NCI-H226 (cell line): ENCODE measurements around the gene LRRC4C.

Source experiments
- DNase-seq: peaks from one replicate; pipeline ENCODE4 v3.0.0-alpha.2; 2015

Gene LRRC4C

GRCh38 chr11:40328890-40329614 is 1130.4 kb downstream of the LRRC4C start:
- DNase-seq, result peak; percentile 3

- DNase-seq, result no peak
Observed at GRCh38 chr11:40323241-40323640, 1136.2 kb downstream of the LRRC4C start.

GRCh38 chr11:40321537-40321936 is 1137.9 kb downstream of the LRRC4C start:
- DNase-seq, result no peak

- DNase-seq, result no peak
Observed at GRCh38 chr11:40316171-40316570, 1143.3 kb downstream of the LRRC4C start.

- no peak for DNase-seq
Observed at GRCh38 chr11:40315122-40315521, 1144.3 kb downstream of the LRRC4C start.

- DNase-seq, result no peak
Observed at GRCh38 chr11:40314327-40314726, 1145.1 kb downstream of the LRRC4C start.

- no peak for DNase-seq
Observed at GRCh38 chr11:40306938-40307548, 1152.4 kb downstream of the LRRC4C start.

- no peak for DNase-seq
Observed at GRCh38 chr11:40302669-40303068, 1156.8 kb downstream of the LRRC4C start.

GRCh38 chr11:40295466-40295865 is 1164.0 kb downstream of the LRRC4C start:
- no peak for DNase-seq

- no peak for DNase-seq
Observed at GRCh38 chr11:40294741-40295140, 1164.7 kb downstream of the LRRC4C start.

- no peak for DNase-seq
Observed at GRCh38 chr11:40294349-40294735, 1165.1 kb downstream of the LRRC4C start.

GRCh38 chr11:40293655-40294348 is 1165.7 kb downstream of the LRRC4C start:
- DNase-seq, result no peak

GRCh38 chr11:40292721-40293508 is 1166.5 kb downstream of the LRRC4C start:
- no peak for DNase-seq

GRCh38 chr11:40291741-40292140 is 1167.7 kb downstream of the LRRC4C start:
- DNase-seq, result no peak

GRCh38 chr11:40291329-40291728 is 1168.1 kb downstream of the LRRC4C start:
- no peak for DNase-seq

GRCh38 chr11:40290171-40290631 is 1169.3 kb downstream of the LRRC4C start:
- no peak for DNase-seq

- DNase-seq, result no peak
Observed at GRCh38 chr11:40289370-40289769, 1170.1 kb downstream of the LRRC4C start.

GRCh38 chr11:40287916-40288803 is 1171.3 kb downstream of the LRRC4C start:
- no peak for DNase-seq

GRCh38 chr11:40286137-40286536 is 1173.3 kb downstream of the LRRC4C start:
- DNase-seq, result no peak

- no peak for DNase-seq
Observed at GRCh38 chr11:40285558-40285957, 1173.9 kb downstream of the LRRC4C start.

- no peak for DNase-seq
Observed at GRCh38 chr11:40281052-40281580, 1178.3 kb downstream of the LRRC4C start.
